Bronchial epithelial cell (primary cell): ENCODE measurements around the gene SOST. TPM values are rescaled to one million over a fixed set of nuclear protein-coding genes. Genes with fewer than 3 reads are reported as not detected.
"Not testable (repeated sequence)": the region's sequence is repeated elsewhere in the genome, so short reads cannot be mapped to it uniquely, and the experiment has no call there.

Experiments
- DNase-seq: peaks from one replicate; pipeline ENCODE4 v3.0.0-alpha.2; 2010; ENCODE audit warnings: low read depth
- FAIRE-seq: peaks from 2 replicates; lab custom pipeline; 2011; peaks lifted over from hg19 to GRCh38; lab: Jason Lieb, UNC
- H3K27me3 ChIP-seq: 2 replicates; pipeline ENCODE4 v1.5.1; 2011; ENCODE audit warnings: low read length; ENCODE audit not compliant: control insufficient read depth, insufficient read depth
- H3K36me3 ChIP-seq: 2 replicates; pipeline ENCODE4 v1.5.1; 2011; ENCODE audit warnings: low read length; ENCODE audit not compliant: control insufficient read depth, insufficient read depth
- H3K4me3 ChIP-seq: 2 replicates; pipeline ENCODE4 v1.5.1; 2011; ENCODE audit warnings: mild to moderate bottlenecking, low read depth, low read length, control low read depth
- CTCF ChIP-seq: IDR thresholded peaks from 2 replicates; pipeline ENCODE4 v1.5.1; 2011; ENCODE audit warnings: mild to moderate bottlenecking, moderate library complexity, low read length, control low read depth, inconsistent platforms; ENCODE audit not compliant: insufficient read depth, severe bottlenecking
- total RNA-seq: library from RNA; depleted of rRNA; stranded (reverse); fragments of >200 nt; gene quantifications from 2 replicates; pipeline ENCODE4 v1.2.1, GENCODE V29; 2014

The SOST gene
- total RNA-seq, 1 donor from 2014 or later = not detected

- DNase-seq (no peak), FAIRE-seq (no peak)
- Histone ChIP-seq H3K4me3 (no peak overlapping the region), H3K36me3 (no peaks in the 10 kb centered on the region), H3K27me3 (no peaks in the 10 kb centered on the region)
- no peak for TF ChIP-seq CTCF
Measured at GRCh38 chr17:43799047-43799446, 40.5 kb upstream of the SOST start.

GRCh38 chr17:43798024-43798423 is 39.4 kb upstream of the SOST start:
- not testable (repeated sequence) for H3K36me3 ChIP-seq, H3K27me3 ChIP-seq, FAIRE-seq, DNase-seq, H3K4me3 ChIP-seq

GRCh38 chr17:43792668-43793067 is 34.1 kb upstream of the SOST start:
- FAIRE-seq, H3K27me3 ChIP-seq, H3K36me3 ChIP-seq, H3K4me3 ChIP-seq, DNase-seq: not testable (repeated sequence)

- no peaks in the 10 kb centered on the region for H3K27me3 ChIP-seq
- DNase-seq = peak; percentile 82
- no peak for FAIRE-seq
- TF ChIP-seq CTCF = no peak
- no peaks in the 10 kb centered on the region for H3K36me3 ChIP-seq
- no peak overlapping the region for H3K4me3 ChIP-seq
Measured at GRCh38 chr17:43791589-43791988, 33.0 kb upstream of the SOST start.

- FAIRE-seq (no peak), DNase-seq (peak; percentile 48)
- TF ChIP-seq CTCF = peak; percentile 65
- H3K4me3 ChIP-seq = no peak overlapping the region
- no peaks in the 10 kb centered on the region for H3K36me3 ChIP-seq
- no peaks in the 10 kb centered on the region for H3K27me3 ChIP-seq
Measured at GRCh38 chr17:43790311-43790940, 31.8 kb upstream of the SOST start.

GRCh38 chr17:43789482-43789881 is 30.9 kb upstream of the SOST start:
- no peak for FAIRE-seq

More at GRCh38 chr17:43789482-43789881, 30.9 kb upstream of the SOST start:
- H3K27me3 ChIP-seq = no peaks in the 10 kb centered on the region
- no peak overlapping the region for H3K4me3 ChIP-seq
- no peak for TF ChIP-seq CTCF
- H3K36me3 ChIP-seq = no peaks in the 10 kb centered on the region
- DNase-seq = no peak
